Hepatocyte (in vitro differentiated cells): ENCODE data around the gene TPM2. TPM values are rescaled to one million over a fixed set of nuclear protein-coding genes. Genes with fewer than 3 reads are reported as not detected.

Source experiments
- DNase-seq: peaks from one replicate; pipeline ENCODE4 v3.0.0-alpha.2; 2016; ENCODE audit warnings: low spot score
- H2AFZ ChIP-seq: fragments of 200-600 bp; sonication (generic); 2 replicates; pipeline ENCODE4 v1.6.0; 2016; ENCODE audit warnings: antibody characterized with exemption, mild to moderate bottlenecking
- H3K27ac ChIP-seq: fragments of 200-600 bp; sonication (generic); 2 replicates; pipeline ENCODE4 v1.5.1; 2016; ENCODE audit warnings: mild to moderate bottlenecking
- H3K27me3 ChIP-seq: fragments of 200-600 bp; sonication (generic); 2 replicates; pipeline ENCODE4 v1.6.1; 2016
- H3K36me3 ChIP-seq: fragments of 200-600 bp; sonication (generic); replicated peaks from 2 replicates; pipeline ENCODE4 v1.5.1; 2016; ENCODE audit warnings: low read depth; ENCODE audit not compliant: insufficient read depth
- H3K4me1 ChIP-seq: fragments of 200-600 bp; sonication (generic); 2 replicates; pipeline ENCODE4 v1.5.1; 2016; ENCODE audit warnings: mild to moderate bottlenecking, moderate library complexity; ENCODE audit not compliant: insufficient read depth
- H3K4me2 ChIP-seq: fragments of 200-600 bp; sonication (generic); 2 replicates; pipeline ENCODE4 v1.6.0; 2016
- H3K4me3 ChIP-seq: fragments of 200-600 bp; sonication (generic); 2 replicates; pipeline ENCODE4 v1.5.1; 2016; ENCODE audit warnings: mild to moderate bottlenecking
- H3K79me2 ChIP-seq: fragments of 200-600 bp; sonication (generic); 2 replicates; pipeline ENCODE4 v1.6.0; 2017; ENCODE audit warnings: mild to moderate bottlenecking
- H3K9me2 ChIP-seq: fragments of 200-600 bp; sonication (generic); replicated peaks from 2 replicates; pipeline ENCODE4 v1.6.0; 2017; ENCODE audit warnings: mild to moderate bottlenecking; ENCODE audit not compliant: insufficient read depth
- H3K9me3 ChIP-seq: fragments of 200-600 bp; sonication (generic); 2 replicates; pipeline ENCODE4 v1.5.1; 2016; ENCODE audit warnings: low read depth, mild to moderate bottlenecking
- H4K20me1 ChIP-seq: fragments of 200-600 bp; sonication (generic); 2 replicates; pipeline ENCODE4 v1.6.0; 2016; ENCODE audit warnings: mild to moderate bottlenecking; ENCODE audit not compliant: insufficient read depth, poor library complexity, severe bottlenecking
- EZH2 ChIP-seq: fragments of 200-600 bp; sonication (generic); IDR thresholded peaks from 2 replicates; pipeline ENCODE4 v1.6.1; 2016; ENCODE audit warnings: antibody characterized with exemption, mild to moderate bottlenecking, borderline replicate concordance
- EZH2phosphoT487 ChIP-seq: fragments of 200-600 bp; sonication (generic); IDR thresholded peaks from one replicate; pipeline ENCODE4 v1.6.1; 2018; ENCODE audit warnings: antibody characterized with exemption, mild to moderate bottlenecking, low read depth, moderate library complexity; ENCODE audit not compliant: unreplicated experiment, severe bottlenecking
- WGBS: methylation state at CpG from one replicate; pipeline ENCODE4 v1.1.6; 2016; ENCODE audit warnings: low lambda C conversion rate; ENCODE audit errors: missing lambda C conversion rate; 5-methylcytosine and 5-hydroxymethylcytosine counted together
- polyA plus RNA-seq: library from polyadenylated mRNA; unstranded; fragments of >200 nt; fragmentation: Nextera tagmentation; extraction: Ambion mirVana; gene quantifications from 2 replicates; pipeline ENCODE4 v1.2.1, GENCODE V29; 2016
- total RNA-seq: library from RNA; depleted of rRNA; stranded (reverse); fragments of >200 nt; gene quantifications from 2 replicates; pipeline ENCODE4 v1.2.3, GENCODE V29; 2014
- TF ChIP-seq, protein P1 (sequence below): fragments of 200-600 bp; sonication (generic); IDR thresholded peaks from 2 replicates; pipeline ENCODE4 v1.5.1; 2016; ENCODE audit warnings: antibody characterized with exemption, mild to moderate bottlenecking; ENCODE audit not compliant: poor library complexity

TPM2 gene
- total and polyA plus RNA-seq, 2 experiments from 2014 or later = 98.7 to 166 TPM

- peaks cover 3% of the 10 kb centered on the region for H3K79me2 ChIP-seq
- peak overlapping the region; percentile 90 for H3K4me3 ChIP-seq
- H3K4me1 ChIP-seq = peaks cover 20% of the 10 kb centered on the region
- no peaks in the 10 kb centered on the region for H3K9me3 ChIP-seq
- peak overlapping the region; percentile 99 for H3K4me2 ChIP-seq
- TF ChIP-seq, protein P1, sequence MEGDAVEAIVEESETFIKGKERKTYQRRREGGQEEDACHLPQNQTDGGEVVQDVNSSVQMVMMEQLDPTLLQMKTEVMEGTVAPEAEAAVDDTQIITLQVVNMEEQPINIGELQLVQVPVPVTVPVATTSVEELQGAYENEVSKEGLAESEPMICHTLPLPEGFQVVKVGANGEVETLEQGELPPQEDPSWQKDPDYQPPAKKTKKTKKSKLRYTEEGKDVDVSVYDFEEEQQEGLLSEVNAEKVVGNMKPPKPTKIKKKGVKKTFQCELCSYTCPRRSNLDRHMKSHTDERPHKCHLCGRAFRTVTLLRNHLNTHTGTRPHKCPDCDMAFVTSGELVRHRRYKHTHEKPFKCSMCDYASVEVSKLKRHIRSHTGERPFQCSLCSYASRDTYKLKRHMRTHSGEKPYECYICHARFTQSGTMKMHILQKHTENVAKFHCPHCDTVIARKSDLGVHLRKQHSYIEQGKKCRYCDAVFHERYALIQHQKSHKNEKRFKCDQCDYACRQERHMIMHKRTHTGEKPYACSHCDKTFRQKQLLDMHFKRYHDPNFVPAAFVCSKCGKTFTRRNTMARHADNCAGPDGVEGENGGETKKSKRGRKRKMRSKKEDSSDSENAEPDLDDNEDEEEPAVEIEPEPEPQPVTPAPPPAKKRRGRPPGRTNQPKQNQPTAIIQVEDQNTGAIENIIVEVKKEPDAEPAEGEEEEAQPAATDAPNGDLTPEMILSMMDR = no peak
- TF ChIP-seq EZH2phosphoT487 = no peak
- no peak for TF ChIP-seq EZH2
- H4K20me1 ChIP-seq = no peaks in the 10 kb centered on the region
- peak overlapping the region; percentile 94 for H3K27ac ChIP-seq
- no peaks in the 10 kb centered on the region for H3K36me3 ChIP-seq
- no peaks in the 10 kb centered on the region for H3K9me2 ChIP-seq
- H2AFZ ChIP-seq = peak overlapping the region; percentile 94
- WGBS = 2% methylated on average over 11 of the region's 61 CpGs
- DNase-seq = peak; percentile 75
- H3K27me3 ChIP-seq = no peaks in the 10 kb centered on the region
These were observed 1.0 kb upstream of the TPM2 start for GRCh38 chr9:35690614-35691333.

DNA sequence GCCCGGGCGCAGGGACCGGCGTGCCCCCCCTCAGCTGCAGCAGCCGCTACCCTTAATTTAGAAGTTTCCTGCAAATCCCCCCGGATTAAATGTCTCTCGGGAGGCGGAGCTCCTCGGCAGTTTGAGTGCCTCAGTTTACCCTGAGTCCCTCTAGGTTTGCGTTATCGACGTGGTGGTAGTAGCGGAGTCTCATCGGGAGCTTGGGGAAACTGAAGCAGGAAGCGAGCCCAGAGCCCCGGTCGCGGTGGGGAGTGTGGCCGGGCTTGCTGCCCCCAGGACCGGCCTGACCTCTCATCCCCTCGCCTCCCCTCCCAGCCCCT lies 529 bp upstream of the TPM2 start:
- WGBS = 1% methylated on average over 17 of the region's 21 CpGs

GRCh38 chr9:35688558-35689541 lies 875 bp downstream of the TPM2 start:
- no peak for TF ChIP-seq EZH2
- no peak for TF ChIP-seq EZH2phosphoT487
- TF ChIP-seq, protein P1 = no peak
- H3K9me2 ChIP-seq = no peaks in the 10 kb centered on the region
- H3K4me2 ChIP-seq = peak overlapping the region; percentile 99
- H3K4me3 ChIP-seq = peak overlapping the region; percentile 90
- H3K9me3 ChIP-seq = no peaks in the 10 kb centered on the region
- peak; percentile 48 for DNase-seq
- peak overlapping the region; percentile 94 for H3K27ac ChIP-seq
- peak overlapping the region; percentile 94 for H2AFZ ChIP-seq
- no peaks in the 10 kb centered on the region for H4K20me1 ChIP-seq
- peaks cover 3% of the 10 kb centered on the region for H3K79me2 ChIP-seq
- no peaks in the 10 kb centered on the region for H3K36me3 ChIP-seq
- H3K27me3 ChIP-seq = no peaks in the 10 kb centered on the region
- 46% methylated on average over 12 of the region's 12 CpGs for WGBS
- H3K4me1 ChIP-seq = peaks cover 20% of the 10 kb centered on the region

More for the DNA sequence above, 529 bp upstream of the TPM2 start:
- no peak for DNase-seq
- Histone ChIP-seq H3K27me3 (no peaks in the 10 kb centered on the region), H3K9me3 (no peaks in the 10 kb centered on the region), H3K4me3 (peak overlapping the region; percentile 90), H3K4me2 (peak overlapping the region; percentile 99), H3K4me1 (peaks cover 20% of the 10 kb centered on the region), H3K36me3 (no peaks in the 10 kb centered on the region), H3K79me2 (peaks cover 3% of the 10 kb centered on the region), H2AFZ (peak overlapping the region; percentile 94), H4K20me1 (no peaks in the 10 kb centered on the region), H3K27ac (peak overlapping the region; percentile 94), H3K9me2 (no peaks in the 10 kb centered on the region)
- TF ChIP-seq EZH2phosphoT487 (no peak), EZH2 (no peak)
- TF ChIP-seq, protein P1 = no peak
